Measurements from ENCODE around the gene PPARD. TPM values are rescaled to one million over a fixed set of nuclear protein-coding genes. Genes with fewer than 3 reads are reported as not detected.

PPARD gene
- polyA plus RNA-seq, 1 donor from 2014 or later, result 1.3 TPM

DNA sequence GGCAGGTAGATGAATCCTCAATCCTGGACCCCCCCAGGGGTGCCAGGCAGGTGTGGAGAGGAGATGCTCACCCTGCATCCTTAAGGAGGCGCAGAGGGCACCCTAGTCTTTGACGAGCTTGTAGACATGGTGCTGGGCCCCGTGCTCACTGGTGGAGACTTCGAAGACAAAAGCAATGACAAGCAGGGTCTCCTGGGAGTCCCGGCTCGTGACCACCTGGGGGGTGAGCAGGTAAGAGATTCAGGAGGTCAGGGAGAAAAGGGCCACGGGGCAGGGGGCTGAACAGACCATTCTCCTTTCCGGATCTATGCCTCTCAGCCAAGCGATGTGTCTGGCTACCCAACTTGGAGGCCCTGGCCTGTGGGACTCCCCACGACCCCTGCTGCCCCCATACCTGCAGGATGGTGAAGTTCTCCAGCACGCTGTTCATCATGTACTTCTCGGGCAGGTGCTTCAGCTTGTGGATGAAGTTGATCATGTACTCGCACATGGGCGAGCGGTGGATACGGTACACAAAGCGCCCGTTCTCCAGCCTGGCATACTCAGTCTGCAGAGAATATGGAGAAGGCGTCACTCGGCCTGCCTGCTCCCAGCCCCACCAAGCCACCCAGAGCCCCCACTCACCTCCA is 132.7 kb downstream of the PPARD start:
- Histone ChIP-seq H3K9me3 (ENCODE audit: low read length) (no peaks in the 10 kb centered on the region), H3K27me3 (ENCODE audit: insufficient read depth, low read depth, low read length) (no peaks in the 10 kb centered on the region), H3K27ac (ENCODE audit: low read length) (no peak overlapping the region), H4K20me1 (ENCODE audit: insufficient read depth) (no peaks in the 10 kb centered on the region), H3K9ac (ENCODE audit: low read length) (no peak overlapping the region), H3F3A (ENCODE audit: insufficient read depth, low read length, poor library complexity, severe bottlenecking) (no peaks in the 10 kb centered on the region), H3K4me3 (ENCODE audit: low read length) (no peak overlapping the region), H3K79me2 (replicated peaks; ENCODE audit: insufficient read depth, low read length) (no peaks in the 10 kb centered on the region), H3K4me2 (ENCODE audit: low read length) (no peak overlapping the region), H3K9me2 (ENCODE audit: insufficient read depth, low read length) (no peaks in the 10 kb centered on the region), H3K36me3 (ENCODE audit: insufficient read depth, low read length) (no peaks in the 10 kb centered on the region), H2AFZ (ENCODE audit: low read depth, low read length) (no peak overlapping the region)
- TF ChIP-seq, protein P1, sequence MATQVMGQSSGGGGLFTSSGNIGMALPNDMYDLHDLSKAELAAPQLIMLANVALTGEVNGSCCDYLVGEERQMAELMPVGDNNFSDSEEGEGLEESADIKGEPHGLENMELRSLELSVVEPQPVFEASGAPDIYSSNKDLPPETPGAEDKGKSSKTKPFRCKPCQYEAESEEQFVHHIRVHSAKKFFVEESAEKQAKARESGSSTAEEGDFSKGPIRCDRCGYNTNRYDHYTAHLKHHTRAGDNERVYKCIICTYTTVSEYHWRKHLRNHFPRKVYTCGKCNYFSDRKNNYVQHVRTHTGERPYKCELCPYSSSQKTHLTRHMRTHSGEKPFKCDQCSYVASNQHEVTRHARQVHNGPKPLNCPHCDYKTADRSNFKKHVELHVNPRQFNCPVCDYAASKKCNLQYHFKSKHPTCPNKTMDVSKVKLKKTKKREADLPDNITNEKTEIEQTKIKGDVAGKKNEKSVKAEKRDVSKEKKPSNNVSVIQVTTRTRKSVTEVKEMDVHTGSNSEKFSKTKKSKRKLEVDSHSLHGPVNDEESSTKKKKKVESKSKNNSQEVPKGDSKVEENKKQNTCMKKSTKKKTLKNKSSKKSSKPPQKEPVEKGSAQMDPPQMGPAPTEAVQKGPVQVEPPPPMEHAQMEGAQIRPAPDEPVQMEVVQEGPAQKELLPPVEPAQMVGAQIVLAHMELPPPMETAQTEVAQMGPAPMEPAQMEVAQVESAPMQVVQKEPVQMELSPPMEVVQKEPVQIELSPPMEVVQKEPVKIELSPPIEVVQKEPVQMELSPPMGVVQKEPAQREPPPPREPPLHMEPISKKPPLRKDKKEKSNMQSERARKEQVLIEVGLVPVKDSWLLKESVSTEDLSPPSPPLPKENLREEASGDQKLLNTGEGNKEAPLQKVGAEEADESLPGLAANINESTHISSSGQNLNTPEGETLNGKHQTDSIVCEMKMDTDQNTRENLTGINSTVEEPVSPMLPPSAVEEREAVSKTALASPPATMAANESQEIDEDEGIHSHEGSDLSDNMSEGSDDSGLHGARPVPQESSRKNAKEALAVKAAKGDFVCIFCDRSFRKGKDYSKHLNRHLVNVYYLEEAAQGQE (IDR thresholded peaks at IDR 0.05; ENCODE audit: borderline replicate concordance), result no peak
- no peak for TF ChIP-seq RAD21 (conservative IDR thresholded peaks at IDR 0.05)

DNA sequence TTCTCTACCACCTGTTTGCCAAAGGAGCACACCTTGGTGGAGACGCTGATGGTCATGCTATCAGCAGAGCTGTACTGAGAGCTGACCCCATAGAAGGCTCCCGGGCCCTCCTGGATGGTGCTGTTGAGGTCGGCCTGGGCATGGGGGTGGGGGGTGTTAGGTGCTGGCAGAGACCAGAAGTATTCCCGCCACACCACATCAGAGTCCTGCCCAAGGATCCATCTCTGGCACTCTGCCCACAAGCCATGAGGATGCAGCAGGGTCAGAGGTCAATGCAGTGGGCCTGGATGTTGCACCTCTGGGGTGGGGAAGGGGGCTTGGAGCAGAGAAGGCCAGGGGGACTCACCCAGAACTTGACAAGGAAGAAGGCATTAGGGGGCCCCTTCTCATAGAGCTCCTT is 133.2 kb downstream of the PPARD start:
- no peaks in the 10 kb centered on the region for H3K36me3 ChIP-seq (ENCODE audit: insufficient read depth, low read length)
- no peaks in the 10 kb centered on the region for H3K79me2 ChIP-seq (replicated peaks; ENCODE audit: insufficient read depth, low read length)
- no peak overlapping the region for H2AFZ ChIP-seq (ENCODE audit: low read depth, low read length)
- H3K9ac ChIP-seq (ENCODE audit: low read length), result no peak overlapping the region
- TF ChIP-seq, protein P2, sequence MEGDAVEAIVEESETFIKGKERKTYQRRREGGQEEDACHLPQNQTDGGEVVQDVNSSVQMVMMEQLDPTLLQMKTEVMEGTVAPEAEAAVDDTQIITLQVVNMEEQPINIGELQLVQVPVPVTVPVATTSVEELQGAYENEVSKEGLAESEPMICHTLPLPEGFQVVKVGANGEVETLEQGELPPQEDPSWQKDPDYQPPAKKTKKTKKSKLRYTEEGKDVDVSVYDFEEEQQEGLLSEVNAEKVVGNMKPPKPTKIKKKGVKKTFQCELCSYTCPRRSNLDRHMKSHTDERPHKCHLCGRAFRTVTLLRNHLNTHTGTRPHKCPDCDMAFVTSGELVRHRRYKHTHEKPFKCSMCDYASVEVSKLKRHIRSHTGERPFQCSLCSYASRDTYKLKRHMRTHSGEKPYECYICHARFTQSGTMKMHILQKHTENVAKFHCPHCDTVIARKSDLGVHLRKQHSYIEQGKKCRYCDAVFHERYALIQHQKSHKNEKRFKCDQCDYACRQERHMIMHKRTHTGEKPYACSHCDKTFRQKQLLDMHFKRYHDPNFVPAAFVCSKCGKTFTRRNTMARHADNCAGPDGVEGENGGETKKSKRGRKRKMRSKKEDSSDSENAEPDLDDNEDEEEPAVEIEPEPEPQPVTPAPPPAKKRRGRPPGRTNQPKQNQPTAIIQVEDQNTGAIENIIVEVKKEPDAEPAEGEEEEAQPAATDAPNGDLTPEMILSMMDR (IDR thresholded peaks at IDR 0.05; ENCODE audit: poor library complexity, severe bottlenecking), result no peak
- TF ChIP-seq POLR2AphosphoS5 (IDR thresholded peaks at IDR 0.05) (no peak), EP300 (conservative IDR thresholded peaks at IDR 0.05; ENCODE audit: poor library complexity, severe bottlenecking) (no peak), TAF1 (IDR thresholded peaks at IDR 0.05; ENCODE audit: low read depth) (no peak), RAD21 (conservative IDR thresholded peaks at IDR 0.05) (no peak), MXI1 (conservative IDR thresholded peaks at IDR 0.05; ENCODE audit: poor library complexity, severe bottlenecking) (no peak)
- TF ChIP-seq, protein P1 (IDR thresholded peaks at IDR 0.05; ENCODE audit: borderline replicate concordance), result no peak
- no peaks in the 10 kb centered on the region for H3K27me3 ChIP-seq (ENCODE audit: insufficient read depth, low read depth, low read length)
- no peaks in the 10 kb centered on the region for H3K9me2 ChIP-seq (ENCODE audit: insufficient read depth, low read length)
- no peak overlapping the region for H3K4me2 ChIP-seq (ENCODE audit: low read length)
- no peak overlapping the region for H3K27ac ChIP-seq (ENCODE audit: low read length)
- no peaks in the 10 kb centered on the region for H3F3A ChIP-seq (ENCODE audit: insufficient read depth, low read length, poor library complexity, severe bottlenecking)
- H4K20me1 ChIP-seq (ENCODE audit: insufficient read depth), result no peaks in the 10 kb centered on the region
- no peaks in the 10 kb centered on the region for H3K9me3 ChIP-seq (ENCODE audit: low read length)
- no peak overlapping the region for H3K4me3 ChIP-seq (ENCODE audit: low read length)

Measured in neural cell (in vitro differentiated cells).